IPS DF 6.9 (cell line): ENCODE results near the gene ELL.
"Not testable (repeated sequence)": the region's sequence is repeated elsewhere in the genome, so short reads cannot be mapped to it uniquely, and the experiment has no call there.

Experiments
- DNase-seq: peaks from one replicate; pipeline ENCODE4 v3.0.0-alpha.2; 2013; ENCODE audit warnings: low read depth, low spot score
- H3K27ac ChIP-seq: one replicate; pipeline ENCODE4 v1.5.1; 2013; ENCODE audit warnings: low read length, control low read depth
- H3K27me3 ChIP-seq: 2 replicates; pipeline ENCODE4 v1.6.1; 2013; ENCODE audit warnings: mild to moderate bottlenecking, low read length; ENCODE audit not compliant: control insufficient read depth, insufficient read depth
- H3K36me3 ChIP-seq: 2 replicates; pipeline ENCODE4 v1.6.1; 2013; ENCODE audit warnings: low read length; ENCODE audit not compliant: control insufficient read depth, insufficient read depth
- H3K4me1 ChIP-seq: 2 replicates; pipeline ENCODE4 v1.6.1; 2013; ENCODE audit warnings: low read length; ENCODE audit not compliant: control insufficient read depth, insufficient read depth
- H3K4me3 ChIP-seq: 2 replicates; pipeline ENCODE4 v1.5.1; 2013; ENCODE audit warnings: mild to moderate bottlenecking, low read length
- H3K9me3 ChIP-seq: 2 replicates; pipeline ENCODE4 v1.6.1; 2013; ENCODE audit warnings: low read length, inconsistent platforms; ENCODE audit not compliant: control insufficient read depth, insufficient read depth
- WGBS: extraction: QIAGEN DNeasy Blood & Tissue Kit; methylation state at CpG from one replicate; pipeline ENCODE4 v1.1.7; 2013; ENCODE audit warnings: mixed read lengths, missing lambda C conversion rate; ENCODE audit not compliant: insufficient read length, insufficient coverage; 5-methylcytosine and 5-hydroxymethylcytosine counted together

Gene ELL

DNA sequence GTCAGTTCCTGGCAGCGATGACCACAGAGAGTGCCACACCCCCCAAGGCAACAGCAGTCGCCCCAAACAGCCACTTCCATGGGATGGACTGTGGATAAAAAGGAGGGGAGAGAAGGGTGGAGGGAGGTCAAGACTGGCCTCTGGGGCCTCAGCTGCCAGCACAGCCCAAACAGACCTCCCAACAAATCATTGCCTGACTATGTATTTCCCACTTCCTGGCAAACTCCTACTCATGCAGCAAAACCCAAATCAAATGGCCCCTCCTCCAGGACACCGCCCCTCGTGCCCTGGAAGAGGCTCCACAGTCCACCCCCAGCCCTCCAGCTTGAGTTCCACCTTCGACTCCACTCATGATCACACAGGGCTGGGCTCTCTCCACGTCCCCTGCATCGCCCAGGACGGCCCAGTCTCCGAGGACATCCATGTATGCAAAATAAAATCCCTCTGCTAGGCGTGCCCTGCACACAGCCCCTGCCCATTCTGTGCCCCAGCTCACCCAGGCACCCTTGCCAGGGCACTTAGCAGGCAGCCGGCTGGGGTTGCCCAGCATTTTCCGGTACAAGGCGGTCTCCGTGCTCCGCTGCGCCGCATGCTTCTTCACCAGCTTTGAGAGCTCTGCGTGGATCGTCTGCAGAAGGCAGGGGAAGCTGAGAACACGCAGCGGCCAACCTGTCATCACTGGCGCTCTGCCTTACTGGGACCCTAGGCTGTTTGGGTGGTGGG lies 10.5 kb upstream of the ELL start:
- Histone ChIP-seq H3K27ac (no peak overlapping the region), H3K27me3 (no peaks in the 10 kb centered on the region), H3K4me1 (no peaks in the 10 kb centered on the region), H3K9me3 (no peaks in the 10 kb centered on the region), H3K4me3 (no peak overlapping the region), H3K36me3 (peaks cover 33% of the 10 kb centered on the region)
- DNase-seq: no peak
- WGBS: no CpG with 5 or more reads among the region's 22 CpGs

DNA sequence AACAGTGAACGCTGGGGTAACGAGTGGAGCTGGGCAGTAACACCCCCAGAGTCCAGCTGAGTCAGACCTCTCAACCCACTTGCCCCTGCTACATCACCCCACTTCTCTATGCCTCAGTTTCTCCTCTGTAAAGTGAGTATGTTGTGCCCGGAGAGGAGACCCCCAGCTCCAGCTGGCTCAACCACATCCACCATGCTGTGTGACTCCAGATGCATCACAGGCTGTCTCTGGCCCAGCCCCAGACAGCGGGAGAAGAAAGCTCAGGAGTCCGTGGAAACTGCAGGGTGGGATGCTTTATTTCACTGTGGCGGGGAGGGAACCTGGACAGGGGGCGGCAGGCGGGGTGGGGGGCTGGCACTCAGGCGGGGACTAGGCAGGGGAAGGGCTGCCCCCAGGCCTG lies 9.6 kb upstream of the ELL start:
- H3K4me3 ChIP-seq: no peak overlapping the region
- no peak for DNase-seq
- no peaks in the 10 kb centered on the region for H3K27me3 ChIP-seq
- H3K36me3 ChIP-seq: peaks cover 28% of the 10 kb centered on the region
- H3K4me1 ChIP-seq: no peaks in the 10 kb centered on the region
- whole genome bisulfite sequencing: no CpG with 5 or more reads among the region's 9 CpGs
- H3K27ac ChIP-seq: no peak overlapping the region
- H3K9me3 ChIP-seq: no peaks in the 10 kb centered on the region

DNA sequence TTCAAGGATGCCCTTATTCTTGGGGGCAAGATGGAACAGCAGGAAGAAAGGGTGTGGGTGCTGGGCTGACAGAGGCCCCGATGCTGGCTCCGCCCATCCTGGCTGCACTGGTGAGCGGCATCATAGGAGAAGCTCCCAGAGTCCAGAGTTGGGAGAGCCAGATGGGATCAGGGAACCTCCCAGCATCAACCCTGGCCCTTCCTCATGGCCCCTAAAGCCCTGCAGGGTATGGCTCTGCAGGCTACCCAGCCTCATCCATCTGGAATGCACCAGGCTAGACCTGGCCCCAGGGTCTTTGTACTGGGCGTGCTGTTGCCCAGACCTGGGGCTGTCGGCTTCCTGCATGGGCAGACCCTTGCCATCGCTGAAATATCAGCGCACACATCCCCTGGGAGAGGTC lies 7.9 kb upstream of the ELL start:
- WGBS: no CpG with 5 or more reads among the region's 7 CpGs
- no peak overlapping the region for H3K4me3 ChIP-seq
- no peak for DNase-seq
- no peaks in the 10 kb centered on the region for H3K4me1 ChIP-seq
- H3K27me3 ChIP-seq: no peaks in the 10 kb centered on the region
- H3K27ac ChIP-seq: no peak overlapping the region
- no peaks in the 10 kb centered on the region for H3K9me3 ChIP-seq
- peaks cover 20% of the 10 kb centered on the region for H3K36me3 ChIP-seq

DNA sequence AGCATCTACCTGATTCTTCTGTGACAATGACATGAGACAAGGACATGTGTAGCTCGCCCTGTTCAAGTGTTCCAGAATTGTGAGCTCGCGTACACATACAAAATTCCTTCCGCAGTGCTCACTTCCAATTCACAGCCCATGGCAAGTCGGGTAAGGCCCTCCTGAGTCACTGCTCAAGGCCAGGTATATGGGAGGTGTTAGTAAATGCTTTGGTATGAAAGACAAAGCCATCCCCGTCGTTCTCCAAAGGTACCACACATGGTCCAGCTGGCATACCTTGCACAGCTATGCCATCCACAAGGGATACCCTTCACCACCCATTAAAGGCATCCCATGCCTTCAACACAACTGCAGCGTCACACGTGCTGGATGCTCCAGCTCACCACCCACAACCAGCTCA lies 4.4 kb upstream of the ELL start:
- H3K4me3 ChIP-seq: no peak overlapping the region
- H3K4me1 ChIP-seq: no peaks in the 10 kb centered on the region
- no peaks in the 10 kb centered on the region for H3K27me3 ChIP-seq
- H3K36me3 ChIP-seq: peaks cover under 1% of the 10 kb centered on the region; the same call in 1 of the 2 replicates
- H3K27ac ChIP-seq: no peak overlapping the region
- no peak for DNase-seq
- WGBS: no CpG with 5 or more reads among the region's 9 CpGs
- no peaks in the 10 kb centered on the region for H3K9me3 ChIP-seq

DNA sequence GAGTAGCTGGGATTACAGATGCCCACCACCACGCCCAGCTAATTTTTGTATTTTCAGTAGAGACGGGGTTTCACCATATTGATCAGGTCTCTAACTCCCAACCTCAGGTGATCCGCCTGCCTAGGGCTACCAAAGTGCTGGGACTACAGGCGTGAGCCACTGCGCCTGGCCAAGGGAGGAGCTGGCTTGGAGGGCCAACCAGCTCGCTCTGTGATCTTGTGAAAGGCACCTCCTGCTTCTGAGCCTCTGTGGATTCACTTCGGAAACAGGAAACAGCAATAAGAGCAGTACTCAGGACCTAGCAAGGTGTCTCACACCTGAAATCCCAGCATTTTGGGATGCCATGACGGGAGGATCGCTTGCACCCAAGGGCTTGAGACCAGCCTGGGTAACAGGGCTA lies 2.0 kb upstream of the ELL start:
- H3K9me3 ChIP-seq: no peaks in the 10 kb centered on the region

DNA sequence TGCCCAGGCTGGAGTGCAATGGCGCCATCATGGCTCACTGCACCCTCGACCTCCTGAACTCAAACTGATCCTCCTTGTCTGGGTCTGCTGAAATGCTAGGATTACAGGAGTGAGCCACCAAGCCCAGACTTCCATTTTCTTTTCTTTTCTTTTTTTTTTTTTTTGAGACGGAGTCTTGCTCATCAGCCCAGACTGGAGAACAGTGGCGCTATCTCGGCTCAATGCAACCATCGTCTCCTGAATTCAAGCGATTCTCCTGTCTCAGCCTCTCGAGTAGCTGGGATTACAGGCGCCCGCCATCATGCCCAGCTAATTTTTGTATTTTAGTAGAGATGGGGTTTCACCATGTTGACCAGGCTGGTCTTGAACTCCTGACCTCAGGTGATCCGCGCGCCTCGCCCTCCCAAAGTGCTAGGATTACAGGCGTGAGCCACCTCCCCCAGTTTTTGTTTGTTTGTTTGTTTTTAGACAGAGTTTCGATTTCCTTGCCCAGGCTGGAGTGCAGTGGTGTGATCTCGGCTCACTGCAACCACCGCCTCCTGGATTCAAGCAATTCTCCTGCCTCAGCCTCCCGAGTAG lies 1.1 kb upstream of the ELL start:
- not testable (repeated sequence) for H3K36me3 ChIP-seq, DNase-seq, H3K4me1 ChIP-seq, H3K9me3 ChIP-seq, H3K27ac ChIP-seq, H3K4me3 ChIP-seq, H3K27me3 ChIP-seq
- no CpG with 5 or more reads among the region's 19 CpGs for WGBS

More for the DNA sequence above, 2.0 kb upstream of the ELL start:
- no peak for DNase-seq
- H3K36me3 ChIP-seq: no peaks in the 10 kb centered on the region
- H3K4me1 ChIP-seq: 0 out of 2 replicates have a peak, but pooled peaks cover 2% of the 10 kb centered on the region
- no peaks in the 10 kb centered on the region for H3K27me3 ChIP-seq
- H3K4me3 ChIP-seq: no peak overlapping the region
- WGBS: no CpG with 5 or more reads among the region's 9 CpGs
- H3K27ac ChIP-seq: no peak overlapping the region

DNA sequence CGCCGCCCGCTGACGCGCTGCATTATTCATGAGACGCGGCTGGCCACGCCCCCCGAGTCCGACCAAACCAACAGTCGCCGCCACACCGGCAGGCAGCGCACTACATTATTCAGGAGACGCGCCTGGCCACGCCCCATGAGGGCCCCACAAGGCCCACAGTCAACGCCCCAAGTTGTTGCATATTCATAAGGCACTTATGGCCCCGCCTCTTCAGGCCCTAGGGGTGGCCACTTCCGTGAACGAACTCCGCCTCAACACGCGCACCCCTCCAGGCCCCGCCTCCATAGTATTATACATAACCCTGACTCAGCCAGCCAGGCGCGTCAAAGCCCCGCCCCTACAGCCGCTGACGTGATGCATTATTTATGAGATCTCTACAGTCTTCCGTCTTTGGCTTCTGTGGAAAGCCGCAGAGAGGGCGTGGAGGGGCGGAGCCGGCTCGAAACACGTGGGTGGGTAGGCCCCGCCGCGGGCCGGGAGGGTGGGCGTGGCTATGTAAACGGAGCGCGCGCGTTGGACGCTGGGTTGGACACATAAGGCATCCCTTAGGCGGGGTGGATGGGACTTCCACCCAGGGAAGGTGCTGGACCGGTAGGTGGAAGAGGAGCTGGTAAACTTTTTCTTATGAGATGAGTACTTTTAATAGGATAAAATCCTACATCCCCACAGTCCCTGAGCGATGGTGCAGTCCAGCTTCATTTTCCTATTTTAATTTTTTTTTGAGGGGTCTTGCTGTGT lies 423 bp upstream of the ELL start:
- Histone ChIP-seq H3K27me3 (no peaks in the 10 kb centered on the region), H3K4me1 (0 out of 2 replicates have a peak, but pooled peaks cover 2% of the 10 kb centered on the region), H3K36me3 (no peaks in the 10 kb centered on the region), H3K4me3 (peak overlapping the region; percentile 95; the same call in 1 of the 2 replicates), H3K9me3 (no peaks in the 10 kb centered on the region), H3K27ac (no peak overlapping the region)
- no CpG with 5 or more reads among the region's 51 CpGs for WGBS
- DNase-seq: peak; percentile 99

DNA sequence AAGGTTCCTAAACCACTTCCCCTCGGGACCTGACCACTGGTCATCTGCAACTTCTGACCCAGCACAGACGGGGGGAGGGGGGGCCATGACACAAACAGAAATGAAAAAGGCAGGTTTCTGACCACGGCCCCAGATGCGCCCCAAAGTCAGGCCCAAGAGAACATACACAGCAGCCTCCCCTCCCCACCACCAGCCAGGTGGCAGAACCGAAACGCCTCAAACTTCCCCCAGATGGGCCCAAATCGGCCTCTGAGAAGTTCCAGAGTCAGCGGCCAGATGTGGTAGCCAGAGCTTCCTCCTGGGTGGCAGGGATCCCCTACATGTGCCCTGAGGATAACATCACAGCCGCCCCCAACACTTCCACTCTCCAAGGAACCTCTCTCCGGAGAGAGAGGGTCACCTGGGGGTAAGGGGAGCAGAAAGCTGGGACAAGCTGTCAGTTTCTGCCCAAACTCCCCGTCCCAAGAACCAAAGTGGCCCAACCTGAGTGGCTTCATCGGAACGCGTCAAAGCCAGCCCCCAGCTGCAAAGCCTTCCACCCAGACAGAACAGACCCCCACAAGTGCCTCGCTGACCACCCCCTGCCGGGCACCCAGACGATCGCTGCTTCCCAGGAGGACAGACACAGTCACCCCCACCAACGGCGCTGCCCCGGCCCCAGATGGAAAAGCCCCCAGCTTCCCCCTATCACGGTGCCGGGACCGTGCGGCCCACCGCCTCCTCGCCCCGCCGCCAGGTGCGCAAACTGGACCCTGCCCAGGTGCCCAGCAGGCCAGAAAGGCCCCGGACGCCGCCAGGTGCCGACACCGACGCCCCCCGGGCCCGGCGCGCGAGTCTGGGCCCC lies 800 bp downstream of the ELL start:
- Histone ChIP-seq H3K4me1 (0 out of 2 replicates have a peak, but pooled peaks cover 2% of the 10 kb centered on the region), H3K36me3 (no peaks in the 10 kb centered on the region), H3K27me3 (no peaks in the 10 kb centered on the region), H3K4me3 (peak overlapping the region; percentile 95), H3K27ac (no peak overlapping the region), H3K9me3 (no peaks in the 10 kb centered on the region)
- WGBS: no CpG with 5 or more reads among the region's 41 CpGs
- no peak for DNase-seq

DNA sequence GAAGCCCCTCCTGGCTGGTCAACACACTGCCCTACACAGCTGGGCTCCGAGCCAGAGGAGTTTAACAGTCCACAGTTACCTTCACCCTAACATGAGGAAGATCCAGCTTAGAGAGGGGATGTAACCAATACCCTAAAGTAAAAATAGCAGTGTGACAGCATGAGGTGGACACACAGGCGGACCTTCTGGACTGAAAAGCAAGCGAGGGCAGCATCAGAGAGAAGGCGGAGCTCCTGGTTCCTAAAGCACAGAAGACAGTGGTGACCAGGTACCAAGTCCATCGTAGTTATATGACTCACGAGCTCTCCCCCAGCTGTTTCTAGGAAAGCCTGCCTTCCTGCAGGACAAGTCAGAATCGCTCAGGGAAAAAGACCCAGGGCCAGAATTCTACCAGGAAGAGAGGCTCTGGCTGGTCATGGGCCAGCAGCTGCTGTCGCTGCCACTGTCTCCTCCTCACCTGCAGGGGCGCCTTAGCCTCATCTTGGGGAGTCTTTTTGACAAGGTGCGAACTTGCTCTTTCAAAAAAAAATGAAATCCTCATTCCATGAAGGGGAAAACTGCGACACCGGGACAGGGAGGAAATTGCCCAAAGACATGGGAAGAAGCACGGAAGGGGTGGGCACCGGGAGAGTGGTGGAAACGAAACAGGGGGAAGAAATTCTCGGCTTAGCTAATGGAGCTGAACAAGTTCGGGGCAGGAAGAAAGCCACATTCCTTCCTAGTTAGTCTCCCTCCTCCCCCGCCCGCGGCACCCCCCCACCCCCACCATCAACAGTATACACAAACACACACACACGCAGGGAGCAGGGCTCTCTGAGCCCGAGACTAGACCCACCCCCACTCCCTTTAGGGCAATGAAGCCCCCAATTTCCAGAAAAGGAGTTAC lies 1.7 kb downstream of the ELL start:
- H3K9me3 ChIP-seq: no peaks in the 10 kb centered on the region
- DNase-seq: no peak
- WGBS: no CpG with 5 or more reads among the region's 22 CpGs
- H3K27me3 ChIP-seq: no peaks in the 10 kb centered on the region
- H3K36me3 ChIP-seq: no peaks in the 10 kb centered on the region
- no peak overlapping the region for H3K27ac ChIP-seq
- H3K4me1 ChIP-seq: 0 out of 2 replicates have a peak, but pooled peaks cover 2% of the 10 kb centered on the region
- H3K4me3 ChIP-seq: peak overlapping the region; percentile 95; the same call in 1 of the 2 replicates
